IPS-11a (cell line): Measurements from ENCODE around the gene ZBTB47.

ENCODE experiments used
- H3K4me3 ChIP-seq: one replicate; pipeline ENCODE4 v1.5.1; 2013; ENCODE audit warnings: low read depth, low read length, control low read depth

The ZBTB47 gene

GRCh38 chr3:42711491-42712343 is 58.2 kb downstream of the ZBTB47 start:
- H3K4me3 ChIP-seq, result no peak overlapping the region

GRCh38 chr3:42712344-42712648 is 58.8 kb downstream of the ZBTB47 start:
- no peak overlapping the region for H3K4me3 ChIP-seq

- H3K4me3 ChIP-seq, result no peak overlapping the region
These were observed 59.3 kb downstream of the ZBTB47 start for GRCh38 chr3:42712688-42713372.

- H3K4me3 ChIP-seq, result no peak overlapping the region
These were observed 60.2 kb downstream of the ZBTB47 start for GRCh38 chr3:42713747-42714146.

GRCh38 chr3:42714171-42714852 is 60.8 kb downstream of the ZBTB47 start:
- no peak overlapping the region for H3K4me3 ChIP-seq
